ENCODE data around the gene TMPRSS11D.

The TMPRSS11D gene, protein sequence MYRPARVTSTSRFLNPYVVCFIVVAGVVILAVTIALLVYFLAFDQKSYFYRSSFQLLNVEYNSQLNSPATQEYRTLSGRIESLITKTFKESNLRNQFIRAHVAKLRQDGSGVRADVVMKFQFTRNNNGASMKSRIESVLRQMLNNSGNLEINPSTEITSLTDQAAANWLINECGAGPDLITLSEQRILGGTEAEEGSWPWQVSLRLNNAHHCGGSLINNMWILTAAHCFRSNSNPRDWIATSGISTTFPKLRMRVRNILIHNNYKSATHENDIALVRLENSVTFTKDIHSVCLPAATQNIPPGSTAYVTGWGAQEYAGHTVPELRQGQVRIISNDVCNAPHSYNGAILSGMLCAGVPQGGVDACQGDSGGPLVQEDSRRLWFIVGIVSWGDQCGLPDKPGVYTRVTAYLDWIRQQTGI

DNA sequence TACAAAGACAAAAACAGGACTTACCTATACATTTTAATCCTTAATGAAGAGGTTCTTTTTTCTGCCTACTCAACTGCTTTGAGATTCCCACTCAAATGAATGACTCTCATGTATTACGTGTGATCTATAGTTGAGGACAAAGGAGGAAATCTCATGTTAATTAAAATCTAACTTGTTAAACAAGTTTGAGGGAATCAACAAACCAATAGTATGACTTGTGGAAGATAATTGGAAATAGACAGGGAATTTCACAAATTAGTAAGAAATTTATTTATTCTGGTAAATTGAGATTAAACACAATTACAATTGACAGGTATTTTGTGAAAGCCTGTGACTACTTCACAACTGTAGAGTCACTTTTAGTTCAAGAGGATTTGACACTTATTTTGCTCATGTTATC is at the start of gene TMPRSS11D:
Gene TMPRSS11D, minus strand, starts transcription at position 101 of the 400 bp plus-strand sequence. Its CDS starts 69 bp downstream, at position 32.
- no peak within 1 kb of the TSS for H3K4me3 ChIP-seq (ENCODE audit: control insufficient read depth, low read depth, low read length)
- DNase-seq (ENCODE audit: low read depth), result no peak
- TF ChIP-seq, protein P1, sequence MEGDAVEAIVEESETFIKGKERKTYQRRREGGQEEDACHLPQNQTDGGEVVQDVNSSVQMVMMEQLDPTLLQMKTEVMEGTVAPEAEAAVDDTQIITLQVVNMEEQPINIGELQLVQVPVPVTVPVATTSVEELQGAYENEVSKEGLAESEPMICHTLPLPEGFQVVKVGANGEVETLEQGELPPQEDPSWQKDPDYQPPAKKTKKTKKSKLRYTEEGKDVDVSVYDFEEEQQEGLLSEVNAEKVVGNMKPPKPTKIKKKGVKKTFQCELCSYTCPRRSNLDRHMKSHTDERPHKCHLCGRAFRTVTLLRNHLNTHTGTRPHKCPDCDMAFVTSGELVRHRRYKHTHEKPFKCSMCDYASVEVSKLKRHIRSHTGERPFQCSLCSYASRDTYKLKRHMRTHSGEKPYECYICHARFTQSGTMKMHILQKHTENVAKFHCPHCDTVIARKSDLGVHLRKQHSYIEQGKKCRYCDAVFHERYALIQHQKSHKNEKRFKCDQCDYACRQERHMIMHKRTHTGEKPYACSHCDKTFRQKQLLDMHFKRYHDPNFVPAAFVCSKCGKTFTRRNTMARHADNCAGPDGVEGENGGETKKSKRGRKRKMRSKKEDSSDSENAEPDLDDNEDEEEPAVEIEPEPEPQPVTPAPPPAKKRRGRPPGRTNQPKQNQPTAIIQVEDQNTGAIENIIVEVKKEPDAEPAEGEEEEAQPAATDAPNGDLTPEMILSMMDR (IDR thresholded peaks at IDR 0.05; ENCODE audit: control insufficient read depth, insufficient read depth, low read depth, low read length, missing control alignments), result no peak

DNA sequence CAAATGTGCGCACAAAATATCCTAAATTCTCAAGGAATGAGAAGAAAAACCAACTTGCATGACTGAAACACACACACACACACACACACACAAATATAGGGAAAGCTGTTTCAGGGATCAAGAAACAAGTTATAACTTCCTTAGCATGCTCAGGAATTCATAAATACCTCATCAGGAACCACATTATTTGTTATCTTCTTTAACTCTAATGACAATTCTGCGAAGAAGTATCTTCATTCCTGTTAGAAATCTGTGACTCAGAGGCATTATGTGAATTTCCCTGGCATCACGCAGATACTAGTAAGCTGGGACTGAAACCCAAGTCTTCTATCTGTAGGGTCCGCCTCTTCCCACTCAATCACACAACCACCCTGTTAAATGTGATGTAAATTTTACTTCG is 49.2 kb upstream of the TMPRSS11D start:
- DNase-seq (ENCODE audit: low read depth), result no peak
- TF ChIP-seq, protein P1 (IDR thresholded peaks at IDR 0.05; ENCODE audit: control insufficient read depth, insufficient read depth, low read depth, low read length, missing control alignments), result no peak

DNA sequence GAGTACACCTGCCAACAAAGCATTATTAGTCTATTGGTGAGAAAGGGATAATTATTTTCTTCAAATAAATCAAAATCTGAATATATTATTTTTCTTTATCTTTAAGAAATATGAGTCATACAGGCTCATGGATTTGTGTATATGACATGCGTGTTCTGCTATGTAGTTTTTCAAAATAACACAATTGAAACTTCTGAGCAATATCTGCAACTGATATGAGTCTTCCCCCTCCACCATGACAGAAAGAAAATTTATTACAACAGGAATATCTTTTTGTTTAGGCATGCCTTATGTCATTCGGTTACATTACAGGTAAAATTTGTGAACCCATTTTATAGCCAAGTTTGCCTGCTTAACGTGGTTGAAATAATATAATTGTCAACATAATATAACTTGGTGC is 47.5 kb upstream of the TMPRSS11D start:
- DNase-seq (ENCODE audit: low read depth), result no peak
- no peak overlapping the region for H3K4me3 ChIP-seq (ENCODE audit: control insufficient read depth, low read depth, low read length)
- TF ChIP-seq, protein P1 (IDR thresholded peaks at IDR 0.05; ENCODE audit: control insufficient read depth, insufficient read depth, low read depth, low read length, missing control alignments), result no peak

More for the DNA sequence above, 49.2 kb upstream of the TMPRSS11D start:
- no peak overlapping the region for H3K4me3 ChIP-seq (ENCODE audit: control insufficient read depth, low read depth, low read length)

DNA sequence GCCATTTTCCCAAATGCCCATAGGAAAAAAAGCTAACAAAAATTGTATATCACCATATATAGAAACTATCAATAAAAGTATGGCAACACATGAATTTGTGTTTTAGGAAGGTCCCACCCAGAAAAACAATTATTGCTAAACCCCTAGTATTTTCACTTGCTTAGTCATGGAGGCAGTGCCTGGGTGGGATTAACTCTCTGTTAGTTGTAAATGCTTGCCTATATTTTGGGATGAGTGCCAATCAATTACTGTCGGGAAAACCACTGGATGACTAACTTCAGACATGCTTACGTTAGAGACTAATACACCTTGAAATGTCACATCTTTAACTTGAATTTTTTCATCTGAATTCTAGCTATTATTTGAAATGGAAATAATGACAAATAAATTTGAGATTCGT is 45.6 kb upstream of the TMPRSS11D start:
- TF ChIP-seq, protein P1 (IDR thresholded peaks at IDR 0.05; ENCODE audit: control insufficient read depth, insufficient read depth, low read depth, low read length, missing control alignments), result no peak
- no peak for DNase-seq (ENCODE audit: low read depth)
- H3K4me3 ChIP-seq (ENCODE audit: control insufficient read depth, low read depth, low read length), result no peak overlapping the region

DNA sequence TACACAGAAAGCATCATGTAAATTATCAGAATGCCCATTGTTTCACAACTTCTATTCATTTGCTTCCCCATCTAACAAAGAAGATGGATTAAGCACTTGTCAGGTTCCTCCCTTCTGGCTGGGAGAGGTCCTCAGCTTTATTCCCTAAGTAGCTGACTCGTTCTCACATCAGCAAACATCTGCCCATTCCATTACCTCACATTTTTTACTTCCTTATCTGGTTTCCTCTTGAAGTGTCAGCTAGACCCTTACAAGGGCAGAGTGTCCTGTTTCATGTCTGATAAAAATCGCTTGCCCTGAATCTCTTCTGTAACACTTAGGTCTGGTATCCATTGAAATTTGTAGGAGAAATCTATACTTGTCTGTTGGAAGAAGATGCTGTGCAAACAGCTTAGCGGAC is 44.7 kb upstream of the TMPRSS11D start:
- H3K4me3 ChIP-seq (ENCODE audit: control insufficient read depth, low read depth, low read length), result no peak overlapping the region
- TF ChIP-seq, protein P1 (IDR thresholded peaks at IDR 0.05; ENCODE audit: control insufficient read depth, insufficient read depth, low read depth, low read length, missing control alignments), result no peak
- no peak for DNase-seq (ENCODE audit: low read depth)

DNA sequence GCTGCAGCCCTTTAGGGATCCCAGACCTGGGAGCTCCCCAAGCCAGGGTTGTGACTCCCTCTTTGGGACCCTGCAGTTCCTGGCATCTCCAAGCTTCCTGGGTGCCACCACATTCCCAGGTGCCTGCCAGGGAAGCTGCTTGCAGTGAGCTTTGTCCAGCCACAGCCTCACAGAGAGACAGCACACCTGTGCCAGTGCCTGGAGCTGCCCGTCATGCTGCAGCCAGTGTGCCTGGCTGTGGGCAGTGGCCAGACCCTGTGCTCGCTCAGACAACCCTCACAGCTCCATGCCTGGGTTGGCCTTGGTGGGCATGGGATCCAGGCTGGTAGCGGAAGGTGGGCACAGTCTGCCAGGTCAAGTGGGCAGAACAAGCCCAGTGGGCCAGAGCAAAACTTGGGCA is 43.4 kb upstream of the TMPRSS11D start:
- TF ChIP-seq, protein P1 (IDR thresholded peaks at IDR 0.05; ENCODE audit: control insufficient read depth, insufficient read depth, low read depth, low read length, missing control alignments), result no peak
- H3K4me3 ChIP-seq (ENCODE audit: control insufficient read depth, low read depth, low read length), result no peak overlapping the region
- no peak for DNase-seq (ENCODE audit: low read depth)

All from AG09309 (cell line).